ENCODE measurements around the gene MRPS31. TPM values are rescaled to one million over a fixed set of nuclear protein-coding genes. Genes with fewer than 3 reads are reported as not detected.

Gene MRPS31
- total RNA-seq, 1 experiment from 2014 or later: 37.0 TPM

- no TSS peak for BruUV-seq (replicated peaks)
- no peak for DNase-seq
- Mint-ChIP-seq H3K27ac (ENCODE audit: unreplicated experiment) (no peak overlapping the region), H3K4me1 (ENCODE audit: low read depth, unreplicated experiment) (no peaks in the 10 kb centered on the region), H3K27me3 (ENCODE audit: insufficient read depth, unreplicated experiment) (no peaks in the 10 kb centered on the region), H3K36me3 (ENCODE audit: insufficient read depth, unreplicated experiment) (peaks cover 23% of the 10 kb centered on the region), H3K4me3 (ENCODE audit: unreplicated experiment) (no peak overlapping the region), H3K9me3 (ENCODE audit: unreplicated experiment) (no peaks in the 10 kb centered on the region)
- Histone ChIP-seq H3K27me3 (replicated peaks; ENCODE audit: control insufficient read depth, insufficient read depth, low read length) (no peaks in the 10 kb centered on the region), H3K4me3 (ENCODE audit: low read depth, low read length) (no peak overlapping the region), H3K4me1 (no peaks in the 10 kb centered on the region), H3K36me3 (ENCODE audit: control insufficient read depth, insufficient read depth, low read length) (no peaks in the 10 kb centered on the region), H3K9me3 (no peaks in the 10 kb centered on the region)
- CTCF ChIA-PET: no interaction called here
- intact Hi-C loops (cut with micrococcal nuclease; ENCODE audit: unreplicated experiment): no loop called here
- POLR2A ChIA-PET: no interaction called here
- TF ChIP-seq CTCF (IDR thresholded peaks at IDR 0.05; ENCODE audit: insufficient read depth in 1 of 2, low read depth in 1 of 2, low read length in 1 of 2, severe bottlenecking in 1 of 2, unreplicated experiment in 1 of 2): no peak
Measured at GRCh38 chr13:40758811-40759210, 12.2 kb downstream of the MRPS31 start.

- intact Hi-C loops (cut with micrococcal nuclease; ENCODE audit: unreplicated experiment): no loop called here
Measured at GRCh38 chr13:40756042-40756441, 14.9 kb downstream of the MRPS31 start.

GRCh38 chr13:40755082-40755700 lies 15.8 kb downstream of the MRPS31 start:
- no peaks in the 10 kb centered on the region for H3K4me1 Mint-ChIP-seq (ENCODE audit: low read depth, unreplicated experiment)
- no peak for TF ChIP-seq CTCF (IDR thresholded peaks at IDR 0.05; ENCODE audit: insufficient read depth in 1 of 2, low read depth in 1 of 2, low read length in 1 of 2, severe bottlenecking in 1 of 2, unreplicated experiment in 1 of 2)
- H3K27ac Mint-ChIP-seq (ENCODE audit: unreplicated experiment): no peak overlapping the region
- no peaks in the 10 kb centered on the region for H3K36me3 ChIP-seq (ENCODE audit: control insufficient read depth, insufficient read depth, low read length)
- BruUV-seq (replicated peaks): no TSS peak
- H3K9me3 ChIP-seq: no peaks in the 10 kb centered on the region
- no peak overlapping the region for H3K4me3 ChIP-seq (ENCODE audit: low read depth, low read length)
- H3K27me3 Mint-ChIP-seq (ENCODE audit: insufficient read depth, unreplicated experiment): no peaks in the 10 kb centered on the region
- ChIA-PET CTCF (no interaction called here), POLR2A (no interaction called here)
- H3K4me1 ChIP-seq: no peaks in the 10 kb centered on the region
- no peak for DNase-seq
- no peak overlapping the region for H3K4me3 Mint-ChIP-seq (ENCODE audit: unreplicated experiment)
- peaks cover 13% of the 10 kb centered on the region for H3K36me3 Mint-ChIP-seq (ENCODE audit: insufficient read depth, unreplicated experiment)
- intact Hi-C loops (cut with micrococcal nuclease; ENCODE audit: unreplicated experiment): no loop called here
- no peaks in the 10 kb centered on the region for H3K27me3 ChIP-seq (replicated peaks; ENCODE audit: control insufficient read depth, insufficient read depth, low read length)
- H3K9me3 Mint-ChIP-seq (ENCODE audit: unreplicated experiment): no peaks in the 10 kb centered on the region

More at GRCh38 chr13:40756042-40756441, 14.9 kb downstream of the MRPS31 start:
- peaks cover 13% of the 10 kb centered on the region for H3K36me3 Mint-ChIP-seq (ENCODE audit: insufficient read depth, unreplicated experiment)
- Histone ChIP-seq H3K9me3 (no peaks in the 10 kb centered on the region), H3K27me3 (replicated peaks; ENCODE audit: control insufficient read depth, insufficient read depth, low read length) (no peaks in the 10 kb centered on the region), H3K36me3 (ENCODE audit: control insufficient read depth, insufficient read depth, low read length) (no peaks in the 10 kb centered on the region), H3K4me1 (no peaks in the 10 kb centered on the region), H3K4me3 (ENCODE audit: low read depth, low read length) (no peak overlapping the region)
- DNase-seq: no peak
- H3K27me3 Mint-ChIP-seq (ENCODE audit: insufficient read depth, unreplicated experiment): no peaks in the 10 kb centered on the region
- H3K27ac Mint-ChIP-seq (ENCODE audit: unreplicated experiment): no peak overlapping the region
- no peaks in the 10 kb centered on the region for H3K9me3 Mint-ChIP-seq (ENCODE audit: unreplicated experiment)
- CTCF ChIA-PET: no interaction called here
- H3K4me1 Mint-ChIP-seq (ENCODE audit: low read depth, unreplicated experiment): no peaks in the 10 kb centered on the region
- no TSS peak for BruUV-seq (replicated peaks)
- no peak for TF ChIP-seq CTCF (IDR thresholded peaks at IDR 0.05; ENCODE audit: insufficient read depth in 1 of 2, low read depth in 1 of 2, low read length in 1 of 2, severe bottlenecking in 1 of 2, unreplicated experiment in 1 of 2)
- POLR2A ChIA-PET: no interaction called here
- no peak overlapping the region for H3K4me3 Mint-ChIP-seq (ENCODE audit: unreplicated experiment)

Data from Caco-2 (cell line).